Fibroblast of gingiva (primary cell): Measurements from ENCODE around the gene MACROD2.
A peak's percentile ranks its signal among the peaks of the same experiment; 100 is the strongest.

Experiments used
- DNase-seq: peaks from one replicate; pipeline ENCODE4 v3.0.0-alpha.2; 2011; ENCODE audit warnings: low read depth

MACROD2 gene

DNA sequence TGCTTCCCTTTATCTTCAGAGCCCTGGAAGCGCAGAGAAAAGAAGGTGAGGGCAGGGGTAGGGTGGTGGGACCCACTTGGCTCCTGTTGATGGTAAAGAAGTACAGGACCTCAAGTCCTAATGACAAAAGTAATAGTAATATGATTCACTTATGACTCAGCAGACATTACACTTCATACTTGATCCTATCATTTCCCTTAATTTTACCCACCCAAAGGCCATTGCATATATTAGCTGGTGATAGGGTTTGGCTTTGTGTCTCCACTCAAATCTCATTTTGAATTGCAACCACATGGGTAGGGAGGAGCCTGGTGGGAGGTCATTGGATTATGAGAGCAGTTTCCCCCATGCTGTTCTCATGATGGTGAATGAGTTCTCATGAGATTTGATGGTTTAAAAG lies 1697.3 kb downstream of the MACROD2 start:
- no peak for DNase-seq

GRCh38 chr20:15699431-15700146 lies 1704.3 kb downstream of the MACROD2 start:
- DNase-seq: peak; percentile 41

GRCh38 chr20:15700147-15700765 lies 1704.9 kb downstream of the MACROD2 start:
- DNase-seq: peak; percentile 34

DNA sequence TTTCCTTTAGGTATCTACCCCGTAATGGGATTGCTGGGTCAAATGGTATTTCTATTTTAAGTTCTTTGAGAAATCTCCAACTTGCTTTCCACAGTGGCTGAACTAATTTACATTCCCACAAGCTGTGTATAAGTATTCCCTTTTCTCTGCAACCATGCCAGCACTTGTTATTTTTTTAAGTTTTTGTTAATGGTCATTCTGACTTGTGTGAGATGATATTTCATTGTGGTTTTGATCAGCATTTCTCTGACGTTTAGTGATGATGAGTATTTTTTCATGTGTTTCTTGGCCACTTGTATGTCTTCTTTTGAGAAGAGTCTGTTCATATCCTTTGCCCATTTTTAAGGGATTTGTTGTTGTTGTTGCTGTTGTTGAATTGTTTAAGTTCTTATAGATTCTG lies 1706.8 kb downstream of the MACROD2 start:
- DNase-seq: peak; percentile 72

DNA sequence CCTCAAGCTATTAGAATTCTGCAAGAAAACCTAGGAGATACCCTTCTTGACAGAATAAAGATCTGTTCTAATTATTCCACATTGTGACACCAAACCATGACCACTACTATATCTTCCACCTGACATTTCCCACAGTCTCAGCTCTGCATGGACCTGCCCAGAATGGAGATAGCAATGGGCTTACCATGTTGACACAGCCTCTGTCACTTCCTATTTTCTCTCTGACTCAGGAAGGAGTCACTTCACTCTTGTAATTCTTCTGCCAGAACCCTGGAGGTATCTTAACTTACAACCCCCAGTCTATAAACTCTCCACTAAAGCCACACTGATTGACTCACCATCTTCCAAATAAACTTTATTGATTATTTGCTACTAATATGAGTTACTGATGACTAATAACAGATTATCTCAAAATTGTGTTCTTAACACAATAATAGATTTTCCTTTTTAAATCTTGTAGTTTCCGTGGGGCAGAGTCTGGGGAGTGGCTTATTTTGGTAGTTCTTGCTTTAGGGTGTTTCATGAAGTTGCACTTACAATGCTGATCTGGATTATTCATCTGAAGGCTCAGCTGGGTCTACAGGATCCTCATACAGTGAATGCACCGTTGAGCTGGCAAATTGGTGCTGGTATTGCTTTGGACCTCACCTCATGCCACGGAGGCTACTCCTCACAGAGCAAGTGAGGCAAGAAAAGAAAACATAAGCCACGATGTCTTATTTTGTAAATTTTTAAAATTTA lies 1708.0 kb downstream of the MACROD2 start:
- DNase-seq: no peak

DNA sequence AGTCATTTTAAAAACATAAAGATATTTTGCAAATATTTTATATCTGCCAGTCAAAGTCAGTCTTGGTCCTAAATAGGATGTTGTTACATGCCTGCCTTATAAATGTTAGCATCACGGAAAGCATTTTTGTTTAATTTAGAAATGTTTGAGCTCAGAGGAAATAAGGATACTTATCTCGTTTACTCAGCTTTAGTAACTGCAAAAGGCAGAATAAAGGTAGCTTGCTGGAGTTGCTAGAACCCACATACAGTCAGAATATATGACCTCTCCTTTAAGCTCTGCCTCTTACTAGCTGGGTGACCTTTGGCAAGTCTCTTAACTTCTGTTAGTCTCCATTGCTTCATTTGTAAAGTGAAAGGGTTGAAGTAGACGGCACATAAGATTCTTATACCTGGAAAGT lies 1710.7 kb downstream of the MACROD2 start:
- no peak for DNase-seq

GRCh38 chr20:15706719-15707118 lies 1711.4 kb downstream of the MACROD2 start:
- DNase-seq: no peak

DNA sequence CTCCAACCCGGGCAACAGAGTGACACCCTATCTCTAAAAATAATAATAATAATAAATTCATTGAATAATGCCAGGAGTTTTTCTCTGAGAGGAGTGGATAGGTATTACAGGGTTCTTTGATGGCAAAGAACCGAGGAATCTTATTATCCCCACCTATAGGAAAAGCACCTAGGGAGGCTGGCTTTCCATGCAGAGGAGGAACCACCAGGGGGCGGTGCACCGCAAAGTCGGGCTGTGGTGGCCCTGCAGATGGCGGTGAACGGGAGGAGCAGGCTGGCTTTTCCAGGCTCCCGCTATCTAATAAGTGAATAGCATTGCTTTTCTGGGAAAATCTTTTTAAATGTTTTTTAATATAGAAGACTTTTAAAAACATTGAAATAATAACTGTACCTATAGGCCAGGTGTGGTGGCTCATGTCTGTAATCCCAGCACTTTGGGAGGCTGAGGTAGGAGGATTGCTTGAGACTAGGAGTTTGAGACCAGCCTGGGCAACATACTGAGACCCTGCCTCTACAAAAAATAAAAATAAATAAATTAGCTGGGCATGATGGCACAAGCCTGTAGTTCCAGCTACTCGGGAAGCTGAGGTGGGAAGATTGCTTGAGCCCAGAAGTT lies 1713.8 kb downstream of the MACROD2 start:
- no peak for DNase-seq

- DNase-seq: no peak
Observed at GRCh38 chr20:15710636-15711035, 1715.3 kb downstream of the MACROD2 start.

DNA sequence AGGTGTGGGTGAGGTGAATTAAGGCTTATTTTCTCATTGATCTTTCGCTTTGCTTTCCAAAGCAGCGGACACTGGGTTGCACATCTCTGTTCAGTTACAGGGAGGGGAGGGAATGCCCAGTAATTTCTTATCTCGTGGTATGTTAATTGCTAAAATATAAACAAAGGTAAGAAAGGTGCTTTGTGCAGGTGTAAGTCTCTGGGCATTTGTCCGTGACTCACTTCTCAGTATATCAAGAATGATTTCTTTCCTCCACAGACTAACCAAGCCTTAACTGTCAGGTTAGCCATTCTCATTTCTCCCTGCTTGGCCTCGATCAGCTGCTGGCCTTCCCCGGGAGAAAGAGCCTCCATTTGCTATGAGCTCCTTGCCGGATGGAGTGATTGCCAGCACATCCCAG lies 1715.9 kb downstream of the MACROD2 start:
- DNase-seq: no peak

DNA sequence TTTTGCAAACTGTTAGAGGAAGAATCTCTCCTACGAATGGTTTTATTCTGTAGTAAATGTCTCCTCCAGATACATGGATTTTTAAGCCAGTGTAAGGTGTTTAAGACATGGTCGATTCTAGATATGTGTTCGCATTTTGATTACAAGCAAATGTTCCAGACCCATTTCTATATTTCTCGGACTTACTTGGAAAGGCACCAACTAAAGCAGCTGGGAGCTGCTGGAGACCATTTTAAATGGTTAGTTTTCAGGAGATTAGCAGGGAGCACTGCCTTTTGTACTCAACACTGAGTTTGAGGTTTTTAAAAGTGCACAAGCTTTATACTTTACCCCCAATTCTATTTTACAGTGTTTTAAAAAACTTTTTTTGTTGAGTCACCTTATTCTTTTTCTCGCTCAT lies 1720.9 kb downstream of the MACROD2 start:
- DNase-seq: no peak

DNA sequence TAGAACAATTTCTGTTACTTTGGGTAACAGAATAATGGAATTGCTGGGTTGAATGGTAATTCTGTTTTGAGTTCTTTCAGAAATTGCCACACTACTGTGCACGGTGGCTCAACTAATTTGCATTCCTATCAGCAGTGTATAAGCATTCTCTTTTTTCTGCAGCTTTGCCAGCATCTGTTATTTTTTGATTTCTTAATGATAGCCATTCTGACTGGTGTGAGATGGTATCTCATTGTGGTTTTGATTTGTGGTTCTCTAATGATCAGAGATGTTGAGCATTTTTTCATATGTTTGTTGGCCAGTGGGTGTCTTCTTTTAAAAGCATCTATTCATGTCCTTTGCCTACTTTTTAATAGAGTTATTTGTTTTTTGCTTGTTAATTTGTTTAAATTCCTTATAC lies 1731.1 kb downstream of the MACROD2 start:
- no peak for DNase-seq

DNA sequence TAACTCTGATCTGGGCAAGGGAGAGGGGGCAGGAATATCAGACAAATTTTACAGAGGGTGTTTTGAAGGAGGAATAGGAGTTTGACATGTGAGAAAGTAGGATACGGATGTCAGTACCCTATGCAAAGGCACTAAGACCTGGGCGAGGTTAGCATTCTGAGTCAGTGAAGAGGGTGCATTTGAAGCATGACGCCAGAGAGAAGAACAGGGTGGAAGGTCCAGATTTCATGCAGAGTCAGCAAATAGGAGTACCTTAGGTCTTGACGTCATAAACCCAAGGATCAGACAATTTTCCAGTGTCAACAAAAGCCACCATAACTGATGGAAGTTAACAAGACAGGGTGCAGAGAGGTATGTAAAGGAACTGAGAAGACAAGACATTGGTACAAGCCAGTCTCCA lies 1738.7 kb downstream of the MACROD2 start:
- no peak for DNase-seq

DNA sequence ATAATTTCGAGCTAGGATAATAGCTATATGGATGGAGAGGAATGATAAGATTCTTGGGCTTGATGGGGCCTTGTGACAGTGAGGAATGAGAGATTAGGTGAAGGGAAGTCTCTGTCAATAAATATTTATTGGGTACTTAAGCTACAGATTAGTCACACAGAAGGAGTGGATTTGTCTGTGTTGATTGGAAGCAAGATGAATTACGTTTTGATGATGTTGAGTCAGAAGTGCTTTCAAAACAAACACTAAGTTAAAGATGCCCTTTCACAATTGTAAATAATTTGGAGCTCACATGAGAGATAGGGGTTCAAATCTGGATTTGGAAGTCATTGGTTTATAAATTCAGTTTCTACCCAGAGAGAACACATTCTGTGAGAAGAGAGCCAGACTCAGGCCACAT lies 1743.7 kb downstream of the MACROD2 start:
- DNase-seq: no peak

GRCh38 chr20:15740046-15740775 lies 1744.9 kb downstream of the MACROD2 start:
- no peak for DNase-seq

DNA sequence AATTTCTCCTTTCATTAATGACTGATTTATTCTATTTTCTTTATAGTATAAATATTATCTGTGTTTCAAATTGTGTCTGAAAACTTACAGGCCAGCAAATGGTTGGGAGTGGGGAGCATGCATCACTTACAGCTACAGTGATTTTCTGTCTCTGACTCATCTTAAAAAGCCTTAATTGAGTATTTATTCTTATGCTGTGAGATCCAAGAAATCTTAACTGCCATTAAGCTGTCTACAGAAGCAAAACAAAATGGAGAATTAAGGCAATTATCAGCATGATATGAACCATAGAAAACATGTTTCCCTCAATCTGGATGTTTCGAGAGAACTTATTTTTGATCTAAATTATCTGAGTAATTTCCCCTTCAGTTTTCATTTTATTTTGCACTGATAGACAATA lies 1746.8 kb downstream of the MACROD2 start:
- DNase-seq: no peak

- no peak for DNase-seq
Observed at GRCh38 chr20:15742627-15743026, 1747.3 kb downstream of the MACROD2 start.

DNA sequence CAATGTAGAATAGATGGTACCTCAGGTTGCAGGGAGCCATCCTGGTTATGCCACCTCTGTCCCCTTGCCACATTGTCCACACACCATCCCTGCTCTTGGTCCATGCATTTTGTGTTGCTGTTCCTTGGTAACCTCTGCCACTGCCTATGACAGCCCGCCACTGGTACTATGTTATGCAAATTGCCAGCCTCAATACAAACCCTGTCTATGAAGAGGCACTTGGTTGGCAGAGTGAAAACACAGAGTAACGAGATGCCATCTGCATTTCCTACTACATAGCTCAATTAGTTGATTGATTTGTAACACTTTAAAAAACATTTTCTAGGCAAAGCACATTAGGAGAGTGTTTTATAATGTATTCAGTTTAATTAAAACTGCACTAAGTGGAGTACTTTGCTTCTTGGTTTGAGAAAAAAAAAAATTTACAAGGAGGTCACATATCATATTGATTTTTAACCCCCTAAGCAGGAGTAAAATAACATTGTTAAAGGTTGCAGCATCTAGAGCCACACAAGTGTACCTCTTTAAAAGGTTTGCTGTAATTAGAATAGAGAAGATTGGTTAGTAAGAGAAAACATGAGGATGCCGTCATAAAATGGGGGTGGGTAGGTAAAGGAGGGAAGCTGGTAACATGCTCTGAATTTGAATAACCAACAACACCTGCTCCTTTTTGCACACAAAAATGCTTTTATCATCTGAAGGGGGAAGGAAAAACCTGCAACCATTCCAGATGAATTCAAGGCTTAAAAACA lies 1760.9 kb downstream of the MACROD2 start:
- DNase-seq: no peak

- DNase-seq: no peak
Observed at GRCh38 chr20:15756754-15757115, 1761.4 kb downstream of the MACROD2 start.

DNA sequence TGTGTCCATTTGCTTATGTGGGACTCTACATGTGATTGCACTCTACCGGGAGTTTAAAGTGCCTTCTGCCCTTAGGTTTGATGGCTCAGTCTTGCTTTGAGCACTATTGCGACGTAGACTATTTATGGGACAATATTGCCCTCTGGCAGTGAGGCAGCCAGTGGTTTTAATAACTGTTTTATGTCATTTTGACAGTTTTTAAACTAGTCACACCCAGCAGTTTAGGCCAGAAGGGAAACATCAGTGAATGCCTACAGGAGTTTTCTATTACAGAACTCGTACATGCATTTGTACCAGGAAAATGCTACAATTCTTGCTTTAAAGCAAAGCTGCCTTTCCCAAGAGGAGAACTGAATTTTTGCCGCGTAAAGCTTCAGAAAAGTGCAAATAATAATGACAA lies 1764.3 kb downstream of the MACROD2 start:
- DNase-seq: peak; percentile 9

DNA sequence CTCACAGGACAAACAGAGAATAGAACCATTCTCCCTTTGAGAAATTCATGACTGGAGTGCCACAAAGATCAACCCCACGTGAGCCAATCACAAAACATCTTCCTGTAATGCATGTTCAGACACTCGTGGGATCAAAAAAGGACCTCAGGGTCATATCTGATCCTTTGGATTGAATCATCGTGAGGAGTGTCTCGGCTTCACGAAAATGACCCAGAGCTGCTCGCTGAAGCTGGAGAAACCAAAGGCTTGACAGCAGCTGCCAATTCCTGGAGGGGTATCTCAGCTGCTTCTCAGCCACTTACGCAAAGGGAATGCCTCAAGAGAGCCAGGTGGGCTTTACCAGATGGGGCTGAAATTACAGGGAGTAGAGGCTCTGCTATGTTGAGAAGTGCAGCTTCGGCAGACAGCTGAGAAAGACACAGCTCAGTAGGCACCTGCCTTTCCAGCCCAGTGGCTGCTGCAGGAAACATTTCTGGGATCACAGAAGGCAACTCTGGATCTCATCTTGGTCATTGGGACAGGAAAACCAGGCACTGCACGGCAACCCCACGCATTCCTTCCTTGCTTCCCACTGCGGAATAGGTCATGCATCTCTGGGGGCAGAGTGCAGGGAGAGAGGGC lies 1764.8 kb downstream of the MACROD2 start:
- no peak for DNase-seq
